ENCODE measurements around the gene EMD.

Gene EMD

GRCh38 chrX:154430479-154430878, 51.4 kb downstream of the EMD start:
- no peak overlapping the region for H3K9ac ChIP-seq (ENCODE audit: low read length in 5 of 5)
- H3K4me3 ChIP-seq (ENCODE audit: low read depth in 1 of 5, low read length in 5 of 5) = peak overlapping the region in 1 of 5 donors; percentile 0
- peaks cover 6 to 38% (median 26%) of the 10 kb centered on the region in 5 donors for H3K4me1 ChIP-seq (ENCODE audit: control insufficient read depth in 5 of 5, insufficient read depth in 5 of 5, low read length in 5 of 5)
- H3K27ac ChIP-seq (ENCODE audit: low read depth, low read length) = no peak overlapping the region
- peaks cover 0 to 19% (median 7%) of the 10 kb centered on the region in 5 donors for H3K27me3 ChIP-seq (ENCODE audit: control insufficient read depth in 5 of 5, insufficient read depth in 4 of 5, low read length in 5 of 5)
- H3K9me3 ChIP-seq (ENCODE audit: control insufficient read depth in 5 of 5, low read length in 5 of 5) = no peaks in the 10 kb centered on the region
- peaks cover 0 to 39% (median 31%) of the 10 kb centered on the region in 5 donors for H3K36me3 ChIP-seq (ENCODE audit: control insufficient read depth in 5 of 5, insufficient read depth in 5 of 5, low read length in 5 of 5)

GRCh38 chrX:154430916-154431315, 51.8 kb downstream of the EMD start:
- no peak overlapping the region for H3K9ac ChIP-seq (ENCODE audit: low read length in 5 of 5)

More at GRCh38 chrX:154430916-154431315, 51.8 kb downstream of the EMD start:
- Histone ChIP-seq H3K27ac (ENCODE audit: low read depth, low read length) (no peak overlapping the region), H3K9me3 (ENCODE audit: control insufficient read depth in 5 of 5, low read length in 5 of 5) (peaks cover 0 to 2% (median 0%) of the 10 kb centered on the region in 5 donors), H3K4me1 (ENCODE audit: control insufficient read depth in 5 of 5, insufficient read depth in 5 of 5, low read length in 5 of 5) (peaks cover 6 to 38% (median 26%) of the 10 kb centered on the region in 5 donors), H3K27me3 (ENCODE audit: control insufficient read depth in 5 of 5, insufficient read depth in 4 of 5, low read length in 5 of 5) (peaks cover 0 to 19% (median 7%) of the 10 kb centered on the region in 5 donors), H3K4me3 (ENCODE audit: low read depth in 1 of 5, low read length in 5 of 5) (peak overlapping the region in 1 of 5 donors; percentile 0), H3K36me3 (ENCODE audit: control insufficient read depth in 5 of 5, insufficient read depth in 5 of 5, low read length in 5 of 5) (peaks cover 0 to 43% (median 35%) of the 10 kb centered on the region in 5 donors)

Data from subcutaneous abdominal adipose tissue (tissue), 5 donors.